ENCODE data around the gene LLGL1.

Gene LLGL1

DNA sequence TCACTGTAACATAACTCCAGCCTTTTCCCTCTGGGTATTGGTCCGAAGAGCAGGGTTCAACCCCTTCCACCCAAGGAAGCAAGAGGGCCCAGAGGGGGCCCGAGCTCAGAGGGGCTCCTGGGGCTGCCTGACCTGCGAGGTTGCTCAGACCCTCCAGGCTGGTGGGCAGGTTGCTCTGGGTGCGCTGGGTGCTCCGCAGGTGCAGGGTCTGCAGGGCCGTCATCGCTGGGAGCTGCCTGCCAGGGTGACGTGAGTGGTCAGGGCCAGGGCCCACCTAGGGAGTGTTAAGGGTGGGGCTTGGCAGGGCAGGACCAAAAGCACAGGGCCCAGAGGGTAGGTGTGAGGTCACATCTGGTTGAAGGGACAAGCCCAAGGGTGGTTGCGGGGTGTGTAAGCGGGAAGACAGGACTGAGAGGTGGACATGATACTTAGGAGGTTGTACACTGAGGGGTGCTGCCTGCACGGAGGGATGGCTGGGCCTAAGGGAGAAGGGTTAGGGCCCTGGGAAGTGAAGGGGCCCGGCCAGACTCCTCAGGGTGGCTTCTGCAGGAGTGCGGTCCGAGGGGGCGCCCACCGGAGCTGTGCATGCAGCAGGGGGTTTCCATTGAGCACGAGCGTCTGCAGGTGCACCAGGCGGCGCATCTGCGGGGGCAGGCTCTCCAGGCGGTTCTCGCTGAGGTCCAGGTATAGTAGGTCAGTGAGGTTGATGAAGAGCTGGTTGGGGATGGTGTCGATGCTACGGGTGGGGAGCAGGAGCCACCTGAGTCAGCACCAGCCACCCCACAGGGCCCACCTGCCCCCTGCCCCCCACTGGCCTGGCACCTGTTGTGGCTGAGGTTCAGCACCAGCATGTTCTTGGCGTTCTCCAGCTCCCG lies 28.7 kb downstream of the LLGL1 start:
- no peak for DNase-seq

DNA sequence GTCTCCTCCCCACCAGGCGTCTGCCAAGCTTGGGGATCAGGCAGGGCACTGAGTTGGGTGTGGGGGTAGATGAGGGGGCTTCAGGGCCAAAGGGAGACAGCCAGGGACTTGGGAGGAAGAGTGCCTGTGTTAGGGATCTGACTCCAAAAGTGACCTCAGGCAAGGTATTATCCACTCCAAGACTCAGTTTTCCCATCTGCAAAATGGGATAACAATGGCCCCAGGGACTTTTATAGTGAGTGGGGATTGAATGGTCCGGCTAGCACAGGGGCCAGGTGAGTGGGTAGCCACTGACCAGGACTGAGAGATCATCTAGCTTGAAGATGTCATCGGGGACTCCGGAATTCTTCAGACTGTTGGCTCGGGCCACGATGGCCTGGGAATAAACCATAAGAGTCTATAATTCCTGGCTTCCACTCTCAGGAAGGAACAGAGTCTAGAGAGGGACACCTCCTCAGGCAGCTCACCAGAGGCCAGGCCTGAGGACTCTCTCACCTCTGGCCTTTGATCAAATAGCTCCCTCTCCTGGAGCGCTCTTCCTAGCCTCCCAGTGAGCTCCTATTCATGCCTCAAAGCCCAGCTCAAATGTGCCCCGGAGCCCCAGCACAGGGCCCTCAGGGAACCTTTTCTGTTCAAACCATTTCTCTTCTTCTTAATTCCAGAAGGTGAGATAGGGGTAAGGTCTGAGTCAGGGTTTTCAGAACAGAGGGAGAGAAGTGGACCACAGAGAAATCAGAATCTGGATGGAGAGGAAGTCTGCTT lies 29.6 kb downstream of the LLGL1 start:
- no peak for DNase-seq

DNA sequence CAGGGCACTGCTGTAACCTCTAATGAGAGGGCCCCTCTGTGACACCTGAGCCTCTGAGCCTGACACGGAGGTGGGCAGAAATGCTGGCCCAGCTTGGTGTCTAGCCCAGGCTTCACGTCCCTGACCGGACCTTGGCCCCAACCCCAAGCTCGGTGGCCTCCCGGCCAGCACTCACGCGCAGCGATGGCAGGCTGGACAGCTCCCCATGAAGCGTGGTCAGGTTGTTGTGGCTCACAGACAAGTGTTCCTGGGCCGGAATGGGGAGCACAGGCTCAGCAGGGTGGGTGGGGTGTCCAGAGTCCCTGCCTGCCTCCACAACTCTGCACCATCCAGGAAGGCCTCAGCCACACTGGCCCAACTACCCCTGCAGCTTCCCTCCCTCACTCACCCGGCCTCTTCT lies 30.9 kb downstream of the LLGL1 start:
- no peak for DNase-seq

DNA sequence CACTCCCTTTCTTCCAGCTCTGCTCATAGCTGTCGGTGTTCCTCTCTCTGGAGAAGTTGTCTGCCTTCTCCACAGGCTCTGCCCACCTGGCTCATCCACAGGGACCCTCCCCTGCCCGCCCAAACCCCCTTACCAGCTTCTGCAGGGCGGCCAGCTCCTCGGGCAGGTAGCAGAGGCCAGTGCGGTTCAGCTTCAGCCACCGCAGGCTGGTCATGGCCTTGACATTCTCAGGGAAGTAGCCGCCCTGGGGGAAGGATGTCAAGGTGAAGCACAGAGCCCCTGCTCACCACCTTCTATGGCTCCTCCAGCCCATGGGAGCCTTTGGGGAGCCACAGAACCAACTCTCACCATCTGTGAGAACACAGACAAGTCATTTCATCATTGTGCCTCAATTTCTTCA lies 31.3 kb downstream of the LLGL1 start:
- DNase-seq: no peak

DNA sequence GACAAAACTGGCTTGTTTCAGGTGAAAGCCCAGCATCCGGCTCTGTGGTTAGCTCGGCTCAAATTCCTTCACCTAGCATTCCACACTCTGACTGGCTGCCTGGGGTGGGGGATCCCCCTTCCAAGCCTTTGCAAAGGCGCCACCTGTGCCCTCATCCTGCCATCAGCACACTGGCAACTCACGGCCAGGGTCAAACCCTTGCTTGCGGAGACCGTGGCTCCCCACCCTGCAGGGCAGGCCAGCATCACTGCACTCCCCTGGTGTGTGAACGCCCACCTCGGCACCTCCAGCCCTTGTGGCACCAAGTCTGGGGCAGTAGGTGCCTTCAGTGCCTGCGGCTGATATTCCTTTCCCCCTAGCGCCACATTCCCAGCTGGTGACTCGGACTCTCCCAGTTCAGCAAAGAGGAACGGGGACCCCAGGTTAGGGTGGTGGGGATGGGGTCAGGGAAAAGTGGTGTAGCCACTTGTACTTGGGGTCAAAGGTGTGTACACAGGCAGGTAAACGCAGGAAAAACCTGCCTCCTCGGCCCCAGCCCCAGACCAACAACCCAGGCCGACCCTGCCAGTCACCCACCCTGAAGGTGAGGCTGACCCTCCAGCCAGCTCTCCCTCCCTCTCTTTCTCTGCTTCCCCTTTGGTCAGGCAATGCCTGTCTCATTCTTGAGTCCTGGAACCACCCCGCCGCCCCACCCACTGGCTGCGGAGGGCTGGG lies 32.0 kb downstream of the LLGL1 start:
- DNase-seq: no peak

DNA sequence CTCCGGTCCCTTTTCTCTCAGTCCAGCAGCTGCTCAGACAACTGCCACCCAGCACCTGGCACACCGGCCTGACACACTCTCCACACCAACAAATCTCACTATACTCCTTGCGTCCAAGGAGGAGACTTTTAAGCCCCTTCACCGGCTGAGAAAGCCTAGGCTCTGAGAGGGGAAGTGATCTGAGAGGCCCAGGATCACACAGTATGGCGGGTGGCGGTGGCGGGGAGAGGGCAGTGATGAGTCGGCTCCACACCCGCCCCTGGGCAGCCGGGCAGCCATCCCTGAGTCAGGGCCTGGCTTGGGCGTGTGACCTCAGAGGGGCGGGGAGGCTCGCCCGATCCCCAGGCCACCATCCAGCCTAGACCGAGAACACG lies 32.5 kb downstream of the LLGL1 start:
- DNase-seq: no peak

DNA sequence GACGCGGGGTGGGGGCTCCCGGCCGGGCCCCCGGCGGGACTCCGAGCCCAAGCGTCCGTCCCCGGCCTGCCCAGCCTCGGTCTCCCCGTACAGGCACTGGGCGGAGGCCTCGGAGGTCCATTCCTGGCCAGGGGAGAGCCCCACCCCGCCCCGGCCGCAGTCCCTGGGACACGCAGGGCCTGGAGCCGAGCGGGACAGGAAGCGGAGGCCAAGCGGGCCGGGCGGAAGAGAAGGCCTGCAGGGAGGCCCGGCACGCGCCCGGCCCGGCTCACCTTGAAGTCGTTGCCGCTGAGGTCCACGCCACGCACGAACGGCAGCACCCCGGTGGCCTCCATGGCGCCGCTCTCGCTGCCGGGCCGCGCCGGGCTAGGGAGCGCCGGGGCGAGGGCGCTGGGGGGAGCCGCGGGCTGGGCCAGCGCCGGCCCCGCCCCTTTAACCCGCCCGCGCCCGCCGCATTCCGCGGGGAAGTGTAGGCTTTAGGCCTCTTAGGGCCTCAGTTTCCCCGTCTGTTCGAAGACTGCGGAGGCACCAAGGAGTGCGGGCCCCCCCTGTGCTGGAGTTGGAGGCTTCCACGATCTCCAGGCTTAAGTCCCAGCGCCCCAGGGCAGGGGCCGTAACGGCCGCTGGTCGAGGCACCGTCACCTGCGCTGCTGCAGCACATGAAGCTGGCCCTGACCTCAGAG lies 33.1 kb downstream of the LLGL1 start, which contains the start of gene FLII:
FLII (minus strand) TSS at position 383 of the 683 bp plus-strand sequence; CDS start at position 335, 48 bp downstream.
- DNase-seq: no peak

DNA sequence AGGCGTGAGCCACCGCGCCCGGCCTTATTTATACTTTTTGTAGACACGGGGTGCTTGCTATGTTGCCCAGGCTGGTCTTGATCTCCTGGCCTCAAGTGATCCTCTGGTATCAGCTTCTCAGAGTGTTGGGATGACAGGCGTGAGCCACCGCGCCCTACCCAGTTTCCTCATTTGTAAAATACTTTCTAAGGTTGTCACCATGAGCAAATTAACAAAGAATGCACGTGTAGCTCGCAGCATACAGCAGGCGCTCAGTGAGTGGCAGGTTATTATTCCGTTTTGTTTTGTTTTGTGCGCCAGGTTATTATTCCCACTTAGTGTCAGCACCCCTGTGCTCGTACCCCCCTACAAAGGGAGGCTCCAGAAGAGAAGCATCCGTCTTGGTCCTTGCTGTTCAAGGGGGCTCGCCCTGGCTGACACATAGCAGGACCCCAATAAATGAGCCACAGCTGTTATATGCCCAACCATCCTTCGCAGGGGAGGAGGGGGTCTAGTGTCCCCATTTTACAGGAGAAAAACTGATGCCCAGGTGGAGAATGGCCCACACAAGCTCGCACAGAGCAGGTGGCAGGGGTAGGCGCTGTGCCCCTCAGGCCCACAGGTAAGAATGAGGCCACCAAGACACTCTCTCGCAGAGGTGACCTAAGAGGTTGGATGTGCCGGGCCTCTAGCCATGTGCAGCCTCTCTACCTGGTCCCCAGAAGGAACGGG lies 34.3 kb downstream of the LLGL1 start:
- no peak for DNase-seq

DNA sequence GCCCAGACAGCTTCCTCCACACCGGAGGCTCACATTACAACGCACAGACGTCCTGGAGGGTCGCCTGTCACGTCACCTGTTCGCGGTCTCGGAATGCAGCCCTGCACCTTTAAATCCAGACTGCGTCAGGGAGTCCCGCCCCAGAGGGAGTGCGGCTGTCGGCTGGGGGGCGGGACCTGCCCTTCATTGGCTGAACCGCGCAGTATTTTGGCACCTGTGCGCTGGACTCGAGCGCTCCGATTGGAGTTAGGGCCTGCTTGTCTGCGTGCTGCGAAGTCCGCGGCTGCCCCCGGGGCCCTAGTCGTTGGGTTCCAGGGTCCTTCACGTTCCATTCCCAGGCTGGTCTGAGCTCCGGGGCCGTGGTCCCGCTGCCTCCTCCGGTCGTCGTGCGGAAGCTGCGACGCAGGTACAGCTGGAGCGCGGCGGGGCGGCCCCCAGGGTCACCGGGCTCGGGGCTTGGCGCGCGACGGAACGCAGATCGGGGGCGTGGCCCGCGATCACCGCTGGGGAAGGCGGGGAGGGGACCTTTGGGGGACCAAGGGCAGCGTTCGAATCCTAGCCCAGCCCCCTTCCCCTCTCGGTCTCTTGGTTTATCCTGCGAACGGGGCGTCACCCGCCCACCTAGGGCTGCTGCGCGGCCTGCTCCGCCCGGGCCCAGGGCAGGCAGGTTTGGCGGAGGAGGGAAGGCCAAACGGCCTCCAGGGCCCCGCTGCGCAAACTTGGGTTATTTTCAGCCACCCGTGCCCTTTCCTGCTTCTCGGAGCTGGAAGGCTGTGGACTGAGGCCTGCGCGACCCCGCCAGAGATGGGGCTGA lies 35.1 kb downstream of the LLGL1 start, which contains the start of gene MIEF2:
MIEF2 (plus strand) TSS at position 331 of the 814 bp plus-strand sequence. CDS start 2,059 bp downstream, outside the sequence.
- DNase-seq: peak; percentile 78

DNA sequence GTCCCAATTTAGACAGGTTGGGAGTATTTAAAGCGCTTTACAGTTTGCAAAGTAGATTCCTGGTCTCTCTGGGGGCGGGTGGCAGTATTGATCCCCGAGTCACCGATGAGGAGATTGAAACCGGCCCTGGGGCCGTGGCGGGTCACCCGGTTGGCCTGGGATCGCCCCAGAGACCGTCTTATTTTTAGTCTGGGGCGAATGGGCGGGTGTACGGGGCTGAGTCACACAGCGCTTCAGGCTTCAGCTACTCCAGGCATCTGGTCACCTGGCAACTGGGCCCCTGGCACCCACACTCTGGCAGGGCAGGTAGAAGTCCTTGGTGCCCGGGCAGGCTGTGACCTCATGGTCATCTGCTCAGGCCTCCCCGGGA lies 35.7 kb downstream of the LLGL1 start:
- no peak for DNase-seq

DNA sequence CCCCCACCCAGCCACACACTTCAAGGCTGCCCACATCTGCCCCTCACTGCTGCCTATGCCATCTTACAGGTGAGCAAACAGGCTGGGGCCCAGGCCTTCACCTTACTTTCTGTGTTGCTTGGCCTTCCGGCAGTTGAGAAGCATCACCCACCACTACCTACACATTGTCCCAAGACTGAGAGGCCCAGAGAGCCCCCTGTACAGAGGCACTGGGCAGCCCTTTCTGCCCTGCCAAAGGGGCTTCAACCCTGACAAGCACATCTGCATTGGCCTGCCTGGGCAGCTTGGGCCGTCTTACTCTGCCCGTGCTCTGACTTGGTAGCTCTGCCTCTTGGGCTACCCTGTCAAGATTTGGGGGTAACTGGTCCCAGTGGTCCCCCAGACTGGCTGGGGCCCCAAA lies 36.2 kb downstream of the LLGL1 start:
- no peak for DNase-seq

DNA sequence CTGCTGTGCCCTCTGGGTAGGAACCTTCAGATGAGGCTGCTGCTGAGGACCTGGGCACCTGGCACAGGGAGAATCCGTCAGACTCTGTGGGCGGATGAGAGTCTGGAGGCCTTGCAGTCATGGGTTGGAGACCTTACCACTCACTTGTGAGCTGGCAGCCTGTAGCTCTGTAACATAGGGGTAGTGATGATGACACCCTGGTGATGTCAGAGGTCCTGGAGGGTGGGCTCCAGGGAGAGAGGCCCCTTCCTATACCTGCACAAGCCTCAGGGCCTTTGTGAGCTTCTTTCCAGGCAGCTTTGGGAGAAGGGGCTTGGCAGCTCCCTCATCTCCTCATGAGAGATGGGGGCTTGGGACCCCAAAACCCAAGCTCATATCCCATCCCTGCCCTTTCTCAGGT lies 36.7 kb downstream of the LLGL1 start:
- no peak for DNase-seq

DNA sequence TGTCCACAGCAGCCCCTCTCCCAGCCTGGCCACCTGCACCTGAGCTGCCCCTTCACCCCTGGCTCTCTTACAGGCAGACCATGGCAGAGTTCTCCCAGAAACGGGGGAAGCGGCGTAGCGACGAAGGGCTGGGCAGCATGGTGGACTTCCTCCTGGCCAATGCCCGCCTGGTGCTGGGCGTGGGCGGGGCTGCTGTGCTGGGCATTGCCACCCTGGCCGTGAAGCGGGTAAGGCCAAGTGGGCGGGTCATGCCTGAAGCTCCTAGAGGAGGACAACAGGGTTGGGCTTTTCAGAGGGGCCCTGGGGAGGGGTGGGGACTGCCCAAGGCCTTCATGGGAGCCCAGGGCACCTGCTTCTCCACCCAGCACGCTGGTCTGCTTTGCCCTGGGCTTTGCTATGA lies 37.2 kb downstream of the LLGL1 start:
- DNase-seq: no peak

DNA sequence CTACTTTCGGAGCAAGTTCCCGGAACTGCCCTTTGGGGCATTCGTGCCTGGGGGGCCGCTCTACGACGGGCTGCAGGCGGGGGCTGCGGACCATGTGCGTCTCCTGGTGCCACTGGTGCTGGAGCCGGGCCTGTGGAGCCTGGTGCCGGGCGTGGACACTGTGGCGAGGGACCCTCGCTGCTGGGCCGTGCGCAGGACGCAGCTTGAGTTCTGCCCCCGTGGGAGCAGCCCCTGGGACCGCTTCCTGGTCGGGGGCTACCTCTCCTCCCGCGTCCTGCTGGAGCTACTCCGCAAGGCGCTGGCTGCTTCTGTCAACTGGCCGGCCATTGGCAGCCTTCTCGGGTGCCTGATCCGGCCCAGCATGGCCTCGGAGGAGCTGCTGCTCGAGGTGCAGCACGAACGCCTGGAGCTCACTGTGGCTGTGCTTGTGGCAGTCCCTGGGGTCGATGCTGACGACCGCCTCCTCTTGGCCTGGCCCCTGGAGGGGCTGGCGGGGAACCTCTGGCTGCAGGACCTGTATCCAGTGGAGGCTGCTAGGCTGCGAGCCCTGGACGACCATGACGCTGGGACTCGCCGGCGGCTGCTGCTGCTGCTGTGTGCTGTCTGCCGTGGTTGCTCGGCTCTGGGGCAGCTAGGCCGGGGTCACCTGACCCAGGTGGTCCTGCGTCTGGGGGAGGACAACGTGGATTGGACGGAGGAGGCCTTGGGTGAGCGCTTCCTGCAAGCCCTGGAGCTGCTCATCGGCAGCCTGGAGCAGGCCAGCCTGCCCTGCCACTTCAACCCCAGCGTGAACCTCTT lies 38.6 kb downstream of the LLGL1 start:
- no peak for DNase-seq

DNA sequence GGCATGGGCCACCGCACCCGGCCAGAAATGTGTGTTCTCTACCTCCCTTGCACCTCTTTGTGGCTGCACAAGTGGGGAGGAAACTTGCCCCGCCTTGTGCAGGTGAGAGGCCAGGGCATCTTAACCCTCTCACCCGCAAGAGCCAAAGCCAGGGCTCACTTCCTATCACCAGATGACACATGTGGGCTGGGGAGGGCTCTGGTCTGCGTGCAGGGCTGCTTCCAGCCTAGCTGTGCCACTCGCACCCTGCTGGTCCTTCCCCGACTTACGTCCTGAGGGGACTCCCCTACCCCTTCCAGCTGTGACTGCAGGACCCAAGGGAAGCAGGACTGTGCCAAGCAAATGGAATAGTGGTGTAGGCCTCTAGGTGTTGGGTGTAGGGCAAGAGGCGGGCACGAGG lies 41.9 kb downstream of the LLGL1 start:
- DNase-seq: no peak

DNA sequence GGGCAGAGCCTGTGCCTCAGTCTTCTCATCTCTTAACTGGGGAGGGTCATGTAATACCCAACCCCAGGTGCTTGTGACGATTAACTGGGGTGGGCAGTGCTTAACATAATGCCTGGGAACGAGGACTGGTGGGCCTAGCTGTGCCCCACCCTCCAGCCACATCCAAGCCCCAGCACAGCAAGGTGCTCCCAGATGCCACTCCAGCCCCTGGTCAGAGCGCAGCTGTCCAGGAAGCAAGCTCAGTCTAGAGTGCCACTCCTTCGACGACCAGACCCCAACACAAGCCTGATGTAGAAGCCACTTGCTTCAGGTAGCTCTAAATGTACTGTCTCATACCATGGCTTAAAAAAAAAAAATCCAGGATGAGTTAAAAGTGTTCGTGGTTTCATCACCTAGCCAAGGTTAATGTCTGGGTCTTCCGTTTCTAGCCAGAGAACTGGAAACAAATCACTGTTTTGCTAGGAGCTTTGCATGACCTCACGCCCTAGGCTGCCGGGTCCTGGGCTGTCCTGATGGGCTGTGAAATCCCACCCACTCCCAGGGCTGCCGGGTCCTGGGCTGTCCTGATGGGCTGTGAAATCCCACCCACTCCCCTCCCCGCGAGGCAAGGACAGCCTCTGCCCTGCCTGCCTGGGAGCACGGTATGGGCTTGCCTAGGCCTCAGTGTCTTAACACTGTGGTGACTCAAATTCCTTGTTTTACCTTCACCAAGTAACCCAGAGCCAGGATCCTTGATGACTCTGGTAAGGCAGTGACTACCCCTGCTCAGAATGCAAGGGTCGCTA lies 42.7 kb downstream of the LLGL1 start:
- no peak for DNase-seq

DNA sequence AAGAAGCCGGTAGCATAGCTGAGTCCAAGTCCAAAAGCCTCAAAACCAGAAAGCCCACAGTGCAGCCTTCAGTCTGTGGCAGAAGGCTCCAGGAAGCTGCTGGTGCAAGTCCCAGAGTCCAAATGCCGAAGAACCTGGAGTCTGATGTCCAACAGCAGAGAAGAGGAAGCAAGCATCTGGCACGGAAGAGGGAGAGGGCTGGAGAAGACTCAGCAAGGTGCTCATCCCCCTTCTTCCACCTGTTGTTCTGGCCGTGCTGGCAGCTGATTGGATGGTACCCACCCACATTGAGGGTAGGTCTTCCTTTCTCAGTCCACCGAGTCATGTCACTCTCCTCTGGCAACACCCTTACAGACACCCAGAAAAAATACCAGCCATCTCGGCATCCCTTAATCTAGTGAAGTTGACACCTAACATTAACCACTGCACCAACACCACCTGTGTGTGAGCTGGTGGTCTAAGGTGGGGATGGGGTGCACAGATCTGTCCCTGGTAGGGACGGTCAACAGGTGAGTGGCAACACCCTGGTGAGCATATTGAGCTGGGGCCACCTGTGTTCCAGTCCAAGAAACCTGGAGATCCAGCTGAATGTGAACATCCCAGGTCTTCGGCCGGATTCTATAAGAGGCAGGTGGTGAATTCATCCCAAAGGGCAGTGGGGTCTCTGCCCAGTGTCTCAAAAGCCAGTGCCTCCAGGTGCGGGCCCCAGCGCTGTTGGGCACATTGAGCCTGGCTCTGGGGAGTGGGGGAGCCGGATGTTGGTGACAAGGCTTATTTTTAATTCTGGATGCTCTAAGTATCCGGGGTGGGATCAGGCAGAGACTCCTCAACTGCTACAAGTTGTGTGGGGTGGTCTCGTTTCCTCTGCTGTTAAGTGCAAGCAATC lies 44.9 kb downstream of the LLGL1 start:
- DNase-seq: no peak

DNA sequence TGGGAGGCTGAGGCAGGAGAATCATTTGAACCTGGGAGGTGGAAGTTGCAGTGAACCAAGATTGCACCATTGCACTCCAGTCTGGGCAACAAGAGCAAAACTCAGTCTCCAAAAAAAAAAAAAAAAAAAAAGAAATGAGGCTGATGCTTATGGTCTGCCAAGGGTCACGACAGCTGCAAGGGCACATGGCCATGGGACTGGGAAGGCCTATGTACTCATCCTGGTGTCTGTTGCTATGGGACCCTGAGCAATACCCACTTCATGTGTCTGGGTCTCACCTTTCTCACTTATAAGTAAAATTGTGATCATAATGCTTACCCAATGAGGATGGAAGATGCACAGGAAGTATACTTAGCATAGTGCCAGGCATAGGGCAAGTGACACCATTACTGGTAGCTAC lies 51.6 kb downstream of the LLGL1 start:
- no peak for DNase-seq

DNA sequence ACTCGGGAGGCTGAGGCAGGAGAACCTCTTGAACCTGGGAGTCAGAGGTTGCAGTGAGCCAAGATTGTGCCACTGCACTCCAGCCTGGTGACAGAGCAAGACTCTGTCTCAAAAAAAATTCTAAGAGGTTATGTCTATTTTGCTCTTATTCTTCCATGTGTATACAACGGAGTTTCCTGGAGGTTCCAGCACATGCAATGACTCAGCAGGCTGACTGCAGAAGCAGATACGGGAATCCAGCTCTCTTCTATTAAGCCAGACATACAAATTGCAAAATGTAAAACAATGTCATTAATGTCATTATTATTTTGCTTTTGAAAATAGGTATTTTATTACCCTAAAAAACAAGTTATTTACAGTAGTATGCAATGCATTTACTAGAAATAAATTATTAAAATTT lies 53.4 kb downstream of the LLGL1 start:
- no peak for DNase-seq

Data from NCI-H1092 (cell line).